HG03139 (cell line): Measurements from ENCODE around the gene HYOU1.
"Not testable (repeated sequence)": the region's sequence is repeated elsewhere in the genome, so short reads cannot be mapped to it uniquely, and the experiment has no call there.

Experiments used
- ATAC-seq: cut with Tn5 transposase; IDR thresholded peaks from one replicate; pipeline ENCODE4 v1.9.1; 2021; ENCODE audit not compliant: unreplicated experiment

HYOU1 gene

GRCh38 chr11:119044708-119045107 is 12.3 kb downstream of the HYOU1 start:
- no peak for ATAC-seq

- ATAC-seq: no peak
These were observed 14.1 kb downstream of the HYOU1 start for GRCh38 chr11:119042927-119043326.

DNA sequence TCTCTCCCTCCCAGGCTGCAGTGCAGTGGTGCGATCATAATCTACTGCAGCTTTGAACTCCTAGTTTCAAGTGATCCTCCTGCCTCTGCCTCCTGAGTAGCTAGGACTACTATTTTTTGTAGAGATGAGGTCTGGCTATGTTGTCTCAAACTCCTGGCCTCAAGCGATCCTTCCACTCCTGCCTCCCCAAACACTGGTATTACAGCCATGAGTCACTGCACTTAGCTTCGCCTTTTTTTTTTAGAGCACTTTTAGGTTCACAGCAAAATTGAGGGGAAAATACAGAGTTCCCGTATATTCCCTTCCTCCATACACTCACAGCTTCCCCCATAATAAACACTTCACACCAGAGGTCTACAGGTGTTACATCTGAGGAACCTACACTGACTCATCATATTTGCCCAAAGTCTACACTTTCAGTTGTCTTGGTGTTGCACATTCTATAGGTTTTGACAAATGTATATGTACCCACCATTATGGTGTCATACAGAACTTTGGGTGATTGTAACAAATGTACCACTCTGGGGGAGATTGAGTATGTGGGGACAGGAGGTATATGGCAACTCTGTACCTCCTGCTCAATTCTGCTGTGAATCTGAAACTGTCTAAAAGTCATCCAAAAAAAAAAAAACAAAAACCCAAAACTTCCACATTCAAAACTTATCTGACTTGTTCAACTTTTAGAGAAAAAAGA is 15.0 kb downstream of the HYOU1 start:
- ATAC-seq: no peak

GRCh38 chr11:119039471-119039870 is 17.5 kb downstream of the HYOU1 start:
- ATAC-seq: not testable (repeated sequence)

- ATAC-seq: no peak
These were observed 18.1 kb downstream of the HYOU1 start for GRCh38 chr11:119038884-119039283.

- no peak for ATAC-seq
These were observed 22.2 kb downstream of the HYOU1 start for GRCh38 chr11:119034813-119035212.

DNA sequence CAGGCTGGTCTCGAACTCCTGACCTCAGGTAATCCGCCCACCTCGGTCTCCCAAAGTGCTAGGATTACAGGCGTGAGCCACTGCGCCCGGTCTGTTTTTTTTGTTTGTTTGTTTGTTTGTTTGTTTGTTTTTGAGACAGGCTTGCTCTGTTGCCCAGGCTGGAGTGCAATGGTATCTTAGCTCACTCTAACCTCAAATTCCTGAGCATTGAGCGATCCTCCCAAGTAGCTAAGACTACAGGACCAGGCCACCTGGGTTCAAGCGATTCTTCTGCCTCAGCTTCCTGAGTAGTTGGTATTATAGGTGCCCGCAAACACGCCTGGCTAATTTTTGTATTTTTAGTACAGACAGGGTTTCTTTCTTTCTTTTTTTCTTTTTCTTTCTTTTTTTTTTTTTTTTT is 23.6 kb downstream of the HYOU1 start:
- not testable (repeated sequence) for ATAC-seq

DNA sequence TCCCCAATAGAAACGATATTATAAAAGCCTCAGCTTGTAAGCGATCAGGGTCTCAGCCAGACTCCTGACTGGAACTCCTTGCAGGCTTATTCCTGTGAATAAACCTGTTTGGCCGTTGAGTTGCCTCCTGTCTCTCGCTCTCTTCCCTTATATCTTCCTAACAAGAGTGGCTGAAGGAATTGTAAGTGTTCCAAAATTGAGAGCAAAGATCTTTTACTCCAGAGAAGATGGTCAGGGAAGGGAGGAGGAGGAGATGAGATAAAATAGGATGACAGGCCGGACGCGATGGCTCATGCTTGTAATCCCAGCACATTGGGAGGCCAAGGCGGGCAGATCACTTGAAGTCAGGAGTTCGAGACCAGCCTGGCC is 25.1 kb downstream of the HYOU1 start:
- no peak for ATAC-seq

- peak; percentile 89 for ATAC-seq
These were observed 26.5 kb downstream of the HYOU1 start, which contains the start of gene SLC37A4 for GRCh38 chr11:119030329-119031047. Gene SLC37A4 (minus strand): TSS chr11:119030877.

DNA sequence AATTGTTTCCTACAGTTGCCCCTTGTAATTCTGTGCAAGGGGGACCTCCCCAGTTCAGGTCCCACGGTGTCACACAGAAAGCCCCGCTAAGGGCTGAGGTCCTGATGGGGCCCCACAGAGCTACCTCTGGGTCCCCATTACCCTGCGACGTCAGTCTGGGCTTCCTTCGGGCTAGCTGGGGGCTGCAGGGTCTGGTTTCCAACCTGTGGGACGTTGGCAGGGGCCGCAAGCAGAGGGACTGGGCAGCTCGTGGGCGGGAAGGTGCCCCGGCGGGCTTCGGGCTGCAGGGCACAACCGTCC is 27.0 kb downstream of the HYOU1 start:
- ATAC-seq: peak; percentile 7

- no peak for ATAC-seq
These were observed 27.5 kb downstream of the HYOU1 start for GRCh38 chr11:119029340-119030028.

DNA sequence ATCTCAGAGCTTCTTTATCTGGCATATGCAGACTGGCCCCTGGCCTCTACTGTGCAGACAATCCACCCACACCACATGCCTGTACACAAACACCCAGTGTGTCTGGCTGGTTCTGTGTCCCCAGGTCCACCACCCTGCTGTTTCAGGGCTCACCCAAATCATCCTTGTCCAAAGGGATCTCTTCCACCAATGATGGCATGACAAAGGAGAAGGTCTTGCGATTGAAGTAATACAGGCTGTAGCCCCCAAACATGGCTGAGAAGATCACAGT is 28.0 kb downstream of the HYOU1 start:
- ATAC-seq: no peak

GRCh38 chr11:119028346-119029068 is 28.5 kb downstream of the HYOU1 start:
- ATAC-seq: no peak

GRCh38 chr11:119027561-119028345 is 29.3 kb downstream of the HYOU1 start:
- ATAC-seq: no peak

DNA sequence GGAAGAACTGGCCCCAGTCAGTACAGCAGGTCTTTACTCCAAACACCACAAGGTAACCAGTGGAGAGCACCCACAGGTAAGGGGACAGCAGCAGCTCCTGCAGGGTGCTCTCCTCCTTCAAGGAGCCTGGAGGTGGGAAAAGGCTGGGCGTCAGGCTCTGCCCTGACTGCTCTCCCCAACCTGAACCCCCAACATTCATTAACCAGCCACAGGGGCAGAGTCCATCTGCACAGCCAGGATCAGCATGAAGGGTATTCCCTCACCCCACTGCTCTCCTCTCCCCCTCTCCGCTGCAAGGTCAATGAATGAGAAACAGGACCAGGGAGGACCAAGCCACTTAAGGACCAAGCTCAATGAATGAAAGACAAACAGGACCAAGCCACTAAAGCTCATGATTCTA is 30.0 kb downstream of the HYOU1 start:
- no peak for ATAC-seq

DNA sequence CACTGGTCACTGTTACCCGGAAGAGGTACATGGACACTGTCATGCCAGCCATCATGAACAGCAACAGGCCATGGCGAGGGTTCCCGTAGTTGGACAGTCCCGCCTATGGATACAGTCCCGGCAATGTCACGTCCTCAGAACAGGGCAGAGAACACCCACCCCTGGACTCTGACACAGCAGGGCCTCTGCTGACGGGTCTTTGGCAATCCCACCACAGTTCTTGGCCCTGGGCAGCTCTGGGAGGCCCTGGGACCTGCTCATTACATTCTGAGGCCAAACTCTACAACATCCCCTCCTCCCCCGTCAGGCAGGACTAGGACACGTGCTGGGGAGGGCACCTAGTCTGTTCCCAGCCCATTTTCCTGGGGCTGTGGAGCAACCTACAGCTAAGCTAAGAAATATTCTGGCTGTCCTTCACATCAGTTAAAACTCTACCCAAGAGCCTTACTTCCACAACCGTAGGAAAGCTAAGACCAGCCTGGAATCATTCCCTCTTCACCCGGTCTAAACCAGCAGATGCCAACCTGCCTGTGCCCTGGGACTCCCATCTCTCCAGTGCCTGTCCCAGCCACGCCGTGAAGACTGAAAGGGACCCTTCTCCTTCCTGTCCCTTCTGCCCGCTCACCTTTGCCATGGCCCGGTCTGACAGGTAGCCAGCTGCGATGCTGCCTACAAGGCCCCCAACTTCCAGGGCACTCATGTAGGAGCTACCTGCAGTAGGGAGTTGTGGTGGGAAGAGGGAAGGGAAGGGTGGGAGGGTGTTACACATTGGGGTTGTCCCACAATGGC is 30.8 kb downstream of the HYOU1 start:
- no peak for ATAC-seq

DNA sequence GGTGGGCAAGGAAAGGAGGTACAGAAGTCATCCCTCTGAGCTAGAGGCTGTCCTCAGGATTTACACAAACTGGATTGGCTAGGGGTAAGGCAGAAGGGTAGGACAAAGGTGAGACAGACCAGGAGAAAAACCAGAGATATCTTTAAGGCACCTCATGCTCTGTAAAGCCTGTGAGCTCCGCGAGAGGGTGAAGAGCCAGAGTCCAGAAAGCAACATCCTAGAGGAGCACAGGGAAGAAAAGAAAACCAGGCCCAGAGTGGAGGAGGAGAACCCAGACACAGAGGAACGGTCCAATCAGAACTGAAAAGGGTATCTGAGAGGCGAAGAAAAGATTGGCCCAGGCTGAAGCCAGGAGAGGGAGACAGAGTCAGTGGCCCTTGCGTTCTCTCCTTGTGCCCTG is 31.5 kb downstream of the HYOU1 start:
- ATAC-seq: no peak

GRCh38 chr11:119025099-119025473 is 31.9 kb downstream of the HYOU1 start:
- no peak for ATAC-seq

- no peak for ATAC-seq
These were observed 32.4 kb downstream of the HYOU1 start for GRCh38 chr11:119024430-119025098.

DNA sequence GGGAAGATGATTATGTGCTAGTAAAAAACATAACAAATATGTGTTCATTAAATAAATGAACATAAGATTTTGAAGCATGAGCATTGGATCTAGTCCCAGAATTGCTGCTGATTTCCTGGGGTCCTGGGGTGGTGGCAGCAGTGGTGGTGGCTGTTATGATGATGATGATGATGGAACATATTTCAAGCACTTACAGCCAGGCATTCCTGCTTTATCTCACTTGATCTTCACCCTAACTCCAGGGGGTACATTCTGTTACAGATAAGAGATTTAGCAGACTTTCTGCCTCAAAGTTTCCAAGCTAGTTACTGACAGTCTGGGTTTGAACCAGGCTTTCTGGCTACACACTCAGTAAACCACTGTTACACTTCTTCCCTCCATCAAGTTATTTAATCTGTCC is 33.3 kb downstream of the HYOU1 start:
- no peak for ATAC-seq
